Neuron (in vitro differentiated cells): ENCODE data around the gene ELOVL5.

Source experiments
- H2AFZ ChIP-seq: one replicate; pipeline ENCODE4 v1.6.1; 2013; ENCODE audit warnings: low read depth, mild to moderate bottlenecking, inconsistent platforms, low read length, moderate library complexity
- H3K27me3 ChIP-seq: one replicate; pipeline ENCODE4 v1.6.1; 2013; ENCODE audit warnings: low read length; ENCODE audit not compliant: insufficient read depth
- H3K36me3 ChIP-seq: one replicate; pipeline ENCODE4 v1.6.1; 2013; ENCODE audit warnings: low read length; ENCODE audit not compliant: insufficient read depth
- H3K4me1 ChIP-seq: one replicate; pipeline ENCODE4 v1.6.1; 2013; ENCODE audit warnings: low read length; ENCODE audit not compliant: insufficient read depth
- H3K4me3 ChIP-seq: 2 replicates; pipeline ENCODE4 v1.5.1; 2013; ENCODE audit warnings: mild to moderate bottlenecking, low read length, moderate library complexity
- H3K9me3 ChIP-seq: one replicate; pipeline ENCODE4 v1.6.1; 2013; ENCODE audit warnings: low read length

ELOVL5 gene

DNA sequence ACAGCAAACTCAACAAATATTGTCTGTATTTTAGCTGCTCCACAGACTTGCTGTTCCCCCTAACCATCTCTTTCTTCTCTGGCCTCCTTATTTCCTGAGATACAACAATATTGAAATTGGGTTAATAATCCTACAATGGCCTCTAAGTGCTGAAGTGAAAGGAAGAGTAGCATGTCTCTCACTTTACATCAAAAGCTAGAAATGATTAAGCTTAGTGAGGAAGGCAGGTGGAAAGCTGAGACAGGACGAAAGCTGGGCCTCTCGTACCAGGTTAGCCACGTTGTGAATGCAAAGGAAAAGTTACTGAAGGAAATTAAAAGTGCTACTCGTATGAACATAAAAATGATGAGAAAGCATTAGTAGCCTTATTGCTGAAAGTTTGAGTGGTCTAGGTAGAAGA lies 63.8 kb downstream of the ELOVL5 start:
- Histone ChIP-seq H3K4me1 (peaks cover 13% of the 10 kb centered on the region), H3K36me3 (peaks cover 18% of the 10 kb centered on the region), H2AFZ (no peak overlapping the region), H3K9me3 (no peaks in the 10 kb centered on the region), H3K4me3 (no peak overlapping the region), H3K27me3 (no peaks in the 10 kb centered on the region)

DNA sequence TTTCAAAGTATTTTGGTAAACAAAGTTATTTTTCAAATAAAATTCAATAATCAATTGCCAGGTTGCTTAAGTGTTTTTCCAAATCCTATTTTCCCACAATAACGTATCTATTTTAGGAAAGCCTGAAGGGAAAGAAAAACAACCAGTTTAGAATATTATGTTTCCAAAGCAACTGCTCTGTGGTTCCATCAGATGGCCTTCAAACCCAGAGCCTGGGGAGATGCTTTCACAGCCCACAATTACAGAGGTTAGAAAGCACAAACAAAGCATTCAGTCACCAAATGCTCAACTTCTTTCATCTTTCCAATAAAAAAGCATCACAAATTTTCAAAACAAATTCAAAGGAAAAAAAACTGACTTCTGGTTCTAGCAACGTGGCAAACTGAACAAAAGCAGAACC lies 66.0 kb downstream of the ELOVL5 start:
- H2AFZ ChIP-seq: no peak overlapping the region
- H3K36me3 ChIP-seq: peaks cover 31% of the 10 kb centered on the region
- H3K27me3 ChIP-seq: no peaks in the 10 kb centered on the region
- H3K9me3 ChIP-seq: no peaks in the 10 kb centered on the region
- H3K4me3 ChIP-seq: no peak overlapping the region
- H3K4me1 ChIP-seq: peaks cover 10% of the 10 kb centered on the region

DNA sequence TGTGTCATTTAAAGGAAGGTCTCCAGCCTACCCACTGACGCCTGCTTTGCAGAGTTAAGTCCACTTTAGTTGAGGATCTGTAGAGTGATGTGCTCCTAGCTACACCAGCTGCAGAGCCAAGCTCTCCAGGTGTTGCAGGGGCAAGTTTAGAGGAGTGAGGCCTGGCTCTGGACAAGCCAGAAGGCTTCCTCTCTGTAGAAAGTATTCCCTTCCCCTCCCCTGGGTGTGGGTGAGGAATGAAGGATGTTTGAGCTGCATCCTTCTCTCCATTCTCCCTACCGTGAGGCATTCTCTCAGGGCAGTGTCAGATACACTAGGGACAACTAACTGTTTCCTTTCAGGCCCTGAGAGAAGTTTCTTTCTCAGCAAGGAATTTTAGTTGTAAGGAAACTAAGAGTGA lies 66.5 kb downstream of the ELOVL5 start:
- Histone ChIP-seq H2AFZ (no peak overlapping the region), H3K4me3 (no peak overlapping the region), H3K4me1 (peaks cover 5% of the 10 kb centered on the region), H3K36me3 (peaks cover 31% of the 10 kb centered on the region), H3K27me3 (no peaks in the 10 kb centered on the region), H3K9me3 (no peaks in the 10 kb centered on the region)

DNA sequence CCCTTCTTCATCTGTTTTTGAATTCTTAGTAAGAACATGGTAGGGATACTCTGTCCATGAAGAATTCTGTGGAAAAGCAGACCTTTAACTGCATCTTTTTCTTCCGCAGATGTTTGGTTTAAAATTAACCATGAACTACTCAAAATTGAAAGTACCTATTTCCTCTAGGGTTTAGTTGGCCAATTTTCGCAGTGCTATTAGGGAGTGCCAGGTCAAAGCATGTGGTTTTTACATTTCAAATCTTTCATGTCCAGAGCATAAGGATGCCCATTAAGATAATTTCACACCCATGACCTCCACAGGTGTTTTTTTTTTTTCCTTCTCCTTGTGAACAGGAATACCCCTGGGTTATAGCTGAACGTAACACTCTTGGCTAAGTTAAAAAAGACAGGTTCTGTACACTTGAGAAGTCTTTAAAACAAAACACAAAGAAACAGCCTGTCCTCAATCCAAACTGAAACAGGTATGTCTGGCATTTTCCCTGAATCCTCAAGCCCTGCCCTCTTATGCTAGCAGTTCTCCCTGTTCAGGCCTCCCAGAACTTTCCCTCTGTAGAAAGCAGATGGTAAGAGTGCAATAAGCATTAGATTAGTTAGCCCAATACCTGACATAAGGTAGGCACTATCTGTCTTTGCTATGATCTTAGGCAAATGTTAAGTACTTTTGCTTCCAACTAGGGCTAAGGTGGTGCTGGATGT lies 67.1 kb downstream of the ELOVL5 start:
- peaks cover 36% of the 10 kb centered on the region for H3K36me3 ChIP-seq
- H3K4me1 ChIP-seq: peaks cover 2% of the 10 kb centered on the region
- no peaks in the 10 kb centered on the region for H3K27me3 ChIP-seq
- H3K9me3 ChIP-seq: no peaks in the 10 kb centered on the region
- H2AFZ ChIP-seq: no peak overlapping the region
- no peak overlapping the region for H3K4me3 ChIP-seq

DNA sequence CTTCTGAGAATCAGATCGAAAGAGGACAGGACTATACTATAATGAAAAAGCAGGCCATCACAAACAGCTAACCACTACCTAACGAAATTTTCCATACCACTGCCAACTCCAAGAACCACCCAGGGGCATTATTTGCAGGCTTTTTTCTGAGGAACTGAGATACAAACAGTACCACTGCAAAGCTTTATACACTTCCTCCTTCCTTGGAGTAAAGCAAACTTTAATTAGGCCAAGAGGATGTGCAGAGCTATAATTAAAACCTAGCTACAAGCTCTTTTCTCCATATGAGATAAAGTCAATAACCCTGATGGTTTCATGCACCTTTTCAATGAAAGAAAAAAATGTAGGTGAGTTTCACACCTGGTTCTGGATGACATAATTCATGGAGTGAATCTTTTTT lies 68.5 kb downstream of the ELOVL5 start:
- Histone ChIP-seq H3K36me3 (peaks cover 46% of the 10 kb centered on the region), H3K4me3 (no peak overlapping the region), H3K27me3 (no peaks in the 10 kb centered on the region), H2AFZ (no peak overlapping the region), H3K9me3 (no peaks in the 10 kb centered on the region), H3K4me1 (peaks cover 2% of the 10 kb centered on the region)

DNA sequence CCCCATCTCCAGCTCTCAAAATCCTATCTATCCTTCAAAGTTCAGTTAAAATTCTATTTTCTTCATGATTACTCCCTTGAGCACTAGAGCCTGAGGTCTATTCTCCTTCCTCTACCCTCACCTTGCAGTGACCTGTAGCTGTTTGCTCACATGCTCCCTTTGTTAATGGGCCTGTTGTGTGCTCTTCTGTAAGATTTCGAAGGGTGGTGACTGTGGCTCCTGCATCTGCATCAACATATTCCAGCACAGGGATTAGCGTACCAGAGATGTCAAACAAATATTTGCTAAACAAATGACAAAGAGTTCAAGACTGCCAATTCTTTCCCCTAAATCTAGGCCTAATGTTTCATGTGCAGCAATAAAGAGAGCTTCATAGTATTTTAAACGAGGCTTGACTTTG lies 69.5 kb downstream of the ELOVL5 start:
- H2AFZ ChIP-seq: no peak overlapping the region
- no peaks in the 10 kb centered on the region for H3K9me3 ChIP-seq
- H3K36me3 ChIP-seq: peaks cover 51% of the 10 kb centered on the region
- H3K4me3 ChIP-seq: no peak overlapping the region
- H3K27me3 ChIP-seq: no peaks in the 10 kb centered on the region
- H3K4me1 ChIP-seq: peaks cover 2% of the 10 kb centered on the region

DNA sequence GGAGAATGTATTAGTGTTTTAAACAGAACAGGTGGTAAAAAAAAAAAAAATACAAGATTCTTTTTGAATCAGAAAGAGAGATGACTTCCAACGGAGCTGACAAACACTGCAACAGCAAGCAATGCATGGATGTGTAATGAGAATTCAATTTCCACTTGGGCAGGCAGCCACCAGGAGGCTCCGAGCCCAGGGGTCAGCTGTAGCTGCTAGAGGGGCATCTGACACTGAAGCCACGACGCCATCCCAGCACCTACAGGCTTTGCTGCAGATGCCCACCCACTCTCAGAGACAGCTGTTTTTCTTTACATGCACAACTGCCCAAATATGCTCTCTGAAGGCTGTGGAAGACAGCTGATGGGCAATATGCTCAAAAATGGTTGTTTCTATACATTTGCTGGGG lies 75.4 kb downstream of the ELOVL5 start:
- Histone ChIP-seq H3K27me3 (no peaks in the 10 kb centered on the region), H3K36me3 (peaks cover 86% of the 10 kb centered on the region), H3K4me3 (no peak overlapping the region)

DNA sequence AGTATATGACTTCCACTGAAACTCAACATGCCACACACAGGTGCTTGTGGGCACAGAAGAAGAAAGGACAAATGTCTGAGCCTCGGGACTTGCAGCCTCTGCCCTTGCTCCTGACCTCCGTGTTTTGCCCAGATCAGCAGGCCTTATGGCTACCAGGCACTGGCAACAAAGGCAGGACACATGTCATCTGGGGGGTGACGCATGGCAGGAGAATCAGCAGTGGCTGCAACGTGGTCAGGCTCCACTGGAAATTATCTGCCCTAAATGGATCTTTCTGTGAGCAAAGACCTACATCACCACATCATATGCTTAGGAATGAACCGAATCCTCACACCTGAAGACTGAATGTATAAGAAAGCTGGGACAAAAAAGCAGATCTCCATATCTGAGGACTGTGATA lies 78.9 kb downstream of the ELOVL5 start:
- Histone ChIP-seq H2AFZ (no peak overlapping the region), H3K4me3 (no peak overlapping the region), H3K9me3 (no peaks in the 10 kb centered on the region), H3K36me3 (peaks cover 93% of the 10 kb centered on the region), H3K4me1 (no peaks in the 10 kb centered on the region), H3K27me3 (no peaks in the 10 kb centered on the region)

More for the DNA sequence above, 75.4 kb downstream of the ELOVL5 start:
- Histone ChIP-seq H2AFZ (no peak overlapping the region), H3K4me1 (no peaks in the 10 kb centered on the region), H3K9me3 (no peaks in the 10 kb centered on the region)

DNA sequence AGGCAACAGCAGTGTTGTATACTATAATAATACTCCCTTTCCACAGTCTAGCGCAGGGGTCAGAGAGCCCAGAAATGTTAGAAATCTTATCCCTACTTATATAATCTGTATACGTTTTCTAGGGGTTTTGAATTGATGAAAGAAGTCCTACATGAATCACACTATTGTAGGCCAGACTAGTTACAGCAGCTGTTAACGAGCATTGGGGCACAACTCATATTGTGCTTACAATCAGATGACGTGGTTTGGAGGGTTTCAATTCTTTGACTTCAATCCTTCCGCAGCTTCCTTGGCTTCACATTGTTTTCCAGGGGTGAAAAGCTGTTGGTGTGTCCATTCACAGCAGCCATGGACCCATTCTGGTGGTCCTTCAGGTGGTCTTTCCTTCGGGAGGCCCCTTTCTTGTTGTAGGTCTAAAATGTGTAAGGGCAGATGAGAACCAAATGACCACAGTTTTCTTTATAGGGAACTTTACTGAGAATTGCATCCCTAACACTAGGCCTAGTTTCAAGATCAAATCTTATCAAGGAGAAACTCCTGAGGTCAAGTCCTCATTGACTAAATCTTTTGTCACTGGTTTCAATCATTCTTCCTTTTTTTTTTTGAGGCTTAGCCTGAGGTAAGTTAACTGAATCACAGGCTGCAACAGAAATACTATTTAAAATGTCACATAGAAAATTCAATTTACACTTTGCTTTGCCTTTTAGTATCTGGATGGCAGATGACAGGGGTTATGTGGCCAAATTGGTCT lies 79.7 kb downstream of the ELOVL5 start:
- Histone ChIP-seq H3K4me1 (no peaks in the 10 kb centered on the region), H3K36me3 (peaks cover 90% of the 10 kb centered on the region), H3K9me3 (no peaks in the 10 kb centered on the region), H3K4me3 (no peak overlapping the region), H3K27me3 (no peaks in the 10 kb centered on the region), H2AFZ (no peak overlapping the region)

DNA sequence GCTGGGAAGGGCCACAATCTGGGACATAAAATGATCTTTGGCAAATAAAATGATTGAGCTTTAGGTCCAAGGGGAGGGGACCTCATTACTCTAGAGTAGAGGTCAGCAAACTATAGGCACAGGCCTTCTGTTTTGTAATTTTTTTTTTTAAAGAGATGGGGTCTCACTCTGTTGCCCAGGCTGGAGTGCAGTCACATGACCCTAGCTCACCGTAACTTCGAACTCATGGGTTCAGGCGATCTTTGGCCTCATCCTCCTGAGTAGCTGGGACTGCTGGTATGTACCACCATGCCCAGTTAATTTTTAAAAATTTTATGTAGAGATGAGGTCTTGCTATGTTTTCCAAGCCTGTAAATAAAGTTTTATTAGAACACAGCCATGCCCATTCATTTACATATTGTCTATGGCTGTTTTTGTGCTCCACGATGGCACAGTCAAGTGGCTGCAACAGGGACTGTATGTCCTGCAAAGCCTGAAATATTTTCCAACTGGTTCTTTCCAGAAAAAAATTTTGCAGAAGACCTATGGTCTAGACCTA lies 82.1 kb downstream of the ELOVL5 start:
- no peak overlapping the region for H2AFZ ChIP-seq
- peaks cover 77% of the 10 kb centered on the region for H3K36me3 ChIP-seq
- no peaks in the 10 kb centered on the region for H3K9me3 ChIP-seq
- H3K4me1 ChIP-seq: no peaks in the 10 kb centered on the region
- H3K4me3 ChIP-seq: no peak overlapping the region
- no peaks in the 10 kb centered on the region for H3K27me3 ChIP-seq

DNA sequence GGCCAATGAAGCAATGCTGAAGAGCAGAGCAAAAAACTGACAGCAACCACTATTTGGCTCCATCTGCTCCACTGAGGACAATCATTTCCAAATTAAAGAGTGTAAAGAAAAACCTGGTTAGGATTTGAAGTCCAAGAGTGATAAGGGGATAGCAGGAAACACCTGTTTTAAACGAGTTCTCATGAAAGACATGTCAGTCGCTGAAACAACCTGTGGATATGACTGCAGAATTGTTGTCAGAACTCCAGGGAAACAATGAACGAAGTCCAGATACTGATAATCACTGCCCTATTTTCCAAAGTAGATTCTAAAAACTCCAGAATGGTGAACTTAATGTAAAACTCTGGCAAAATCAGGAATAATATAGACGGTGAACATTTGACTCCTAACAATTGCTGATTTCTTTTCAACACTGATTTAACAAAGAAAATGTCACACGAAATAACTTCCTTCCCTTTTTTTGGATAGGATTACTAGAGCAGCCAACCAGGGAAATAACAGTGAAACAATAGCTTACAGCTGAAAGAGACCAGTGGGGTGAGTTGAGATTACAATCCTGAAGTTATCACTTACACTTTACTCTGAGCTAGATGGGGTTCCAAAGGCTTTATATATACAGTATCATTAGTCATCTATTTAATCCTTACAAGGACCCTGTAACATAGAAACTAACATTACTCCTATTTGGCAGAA lies 83.7 kb downstream of the ELOVL5 start:
- Histone ChIP-seq H2AFZ (no peak overlapping the region), H3K27me3 (no peaks in the 10 kb centered on the region), H3K9me3 (no peaks in the 10 kb centered on the region), H3K36me3 (peaks cover 76% of the 10 kb centered on the region), H3K4me3 (no peak overlapping the region), H3K4me1 (no peaks in the 10 kb centered on the region)

DNA sequence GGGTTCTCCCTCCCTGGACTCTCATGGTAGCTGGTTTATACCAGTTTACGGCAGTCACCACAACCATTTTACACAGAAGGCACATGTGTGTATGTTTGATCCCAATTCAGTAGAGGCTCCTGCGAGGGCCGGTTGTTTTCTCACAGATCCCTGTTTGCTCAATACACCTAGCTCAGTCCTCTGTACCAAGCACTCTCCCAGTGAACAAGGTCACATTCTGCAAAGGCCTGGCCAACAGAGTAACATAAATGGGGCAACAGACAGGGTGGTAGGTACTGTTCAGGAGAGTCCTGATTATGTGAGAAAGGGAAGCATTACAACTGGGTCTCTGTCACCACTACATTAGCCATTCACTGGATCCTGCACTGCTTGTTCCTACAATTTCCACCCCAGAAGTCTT lies 84.4 kb downstream of the ELOVL5 start:
- no peak overlapping the region for H2AFZ ChIP-seq
- no peaks in the 10 kb centered on the region for H3K9me3 ChIP-seq
- H3K36me3 ChIP-seq: peaks cover 74% of the 10 kb centered on the region
- no peaks in the 10 kb centered on the region for H3K4me1 ChIP-seq
- H3K4me3 ChIP-seq: no peak overlapping the region
- H3K27me3 ChIP-seq: no peaks in the 10 kb centered on the region

DNA sequence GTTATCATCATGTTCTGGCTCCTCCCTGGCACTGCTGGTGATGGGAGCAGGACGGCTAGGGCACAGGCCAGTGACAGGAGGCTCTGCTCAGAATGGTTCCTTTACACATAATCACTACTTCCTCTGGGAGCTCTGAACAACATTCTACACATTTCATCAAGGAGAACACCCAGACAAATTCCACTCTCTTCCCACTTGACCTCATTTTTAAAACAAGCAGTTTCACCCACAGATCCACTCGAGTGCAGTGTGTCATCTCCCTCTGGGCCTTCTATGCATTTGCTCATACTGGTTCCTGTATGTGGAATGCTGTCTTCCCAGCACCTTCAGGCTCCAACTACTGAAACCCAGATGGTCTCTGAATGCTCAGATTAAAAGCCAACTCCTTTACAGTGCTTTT lies 84.8 kb downstream of the ELOVL5 start:
- Histone ChIP-seq H3K9me3 (no peaks in the 10 kb centered on the region), H3K4me1 (no peaks in the 10 kb centered on the region), H3K36me3 (peaks cover 70% of the 10 kb centered on the region), H2AFZ (no peak overlapping the region), H3K4me3 (no peak overlapping the region), H3K27me3 (no peaks in the 10 kb centered on the region)
